CD4-positive, alpha-beta T cell treated with Interferon gamma for 1 hour (primary cell): Measurements from ENCODE around the gene GRIK3.

Experiments used
- DNase-seq: peaks from one replicate; pipeline ENCODE4 v3.0.0-alpha.2; 2020

The GRIK3 gene

GRCh38 chr1:36975642-36976041 is 58.7 kb downstream of the GRIK3 start:
- DNase-seq, result no peak

GRCh38 chr1:36973056-36973455 is 61.3 kb downstream of the GRIK3 start:
- DNase-seq, result no peak

GRCh38 chr1:36971852-36972618 is 62.3 kb downstream of the GRIK3 start:
- DNase-seq, result no peak

DNA sequence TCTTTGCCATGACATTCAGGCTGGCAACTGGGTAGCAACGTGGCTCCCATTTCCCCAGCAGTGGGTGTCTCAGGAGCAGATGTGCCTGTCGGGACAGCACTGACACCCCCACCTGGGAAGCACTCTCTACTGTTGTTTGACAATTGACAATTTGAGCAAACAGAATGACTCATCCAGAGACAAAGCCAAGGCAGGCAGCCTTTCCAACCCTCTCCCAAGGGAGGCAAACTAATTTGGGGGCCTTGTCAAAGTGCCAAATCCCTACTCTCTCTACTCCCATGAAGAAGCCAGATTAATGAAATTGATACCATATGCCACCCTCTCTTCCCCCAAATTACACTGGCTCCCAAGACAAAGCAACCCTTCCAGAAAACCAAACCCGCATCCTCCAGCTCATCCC is 65.6 kb downstream of the GRIK3 start:
- no peak for DNase-seq

DNA sequence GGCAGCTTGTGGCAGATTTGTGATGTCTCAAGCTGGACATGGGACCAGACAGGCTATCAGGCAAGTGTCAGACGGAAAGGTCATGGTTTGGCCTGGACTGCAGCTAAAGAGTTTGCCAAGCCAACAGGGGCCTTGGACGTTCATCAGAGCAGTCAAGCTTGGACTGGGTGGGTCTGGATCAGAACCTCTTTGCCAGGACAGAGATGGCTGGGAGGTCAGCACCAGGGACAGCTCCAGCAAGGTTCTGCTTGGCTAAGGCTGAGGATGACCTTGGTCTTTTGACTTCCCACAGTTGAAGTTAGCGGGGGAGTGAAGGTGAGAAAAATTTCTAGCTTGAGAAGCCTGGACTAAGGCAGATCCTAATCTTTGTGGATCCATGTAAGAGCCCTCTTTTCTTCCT is 68.1 kb downstream of the GRIK3 start:
- DNase-seq, result no peak

- DNase-seq, result no peak
Measured at GRCh38 chr1:36965275-36966159, 68.8 kb downstream of the GRIK3 start.

GRCh38 chr1:36964830-36965229 is 69.5 kb downstream of the GRIK3 start:
- no peak for DNase-seq

DNA sequence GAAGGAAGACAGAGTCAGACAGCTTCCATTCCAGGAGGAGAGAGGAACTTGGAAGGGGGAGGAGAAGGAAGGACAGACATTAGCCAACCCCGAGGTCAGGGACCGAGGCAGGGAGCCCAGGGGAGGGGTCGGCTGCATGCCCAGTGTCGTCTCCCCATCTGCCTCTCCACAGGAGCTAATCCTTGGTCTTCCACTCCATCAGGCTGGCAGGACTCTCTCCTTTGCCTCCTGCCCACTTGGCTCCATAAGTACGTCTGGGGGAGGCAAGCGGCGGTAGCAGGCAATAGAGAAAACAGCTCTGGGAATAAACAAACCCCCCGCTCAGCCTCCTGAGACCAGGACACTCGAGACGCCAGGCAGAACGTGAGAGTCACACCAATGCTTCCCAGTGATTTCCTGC is 71.3 kb downstream of the GRIK3 start:
- no peak for DNase-seq

DNA sequence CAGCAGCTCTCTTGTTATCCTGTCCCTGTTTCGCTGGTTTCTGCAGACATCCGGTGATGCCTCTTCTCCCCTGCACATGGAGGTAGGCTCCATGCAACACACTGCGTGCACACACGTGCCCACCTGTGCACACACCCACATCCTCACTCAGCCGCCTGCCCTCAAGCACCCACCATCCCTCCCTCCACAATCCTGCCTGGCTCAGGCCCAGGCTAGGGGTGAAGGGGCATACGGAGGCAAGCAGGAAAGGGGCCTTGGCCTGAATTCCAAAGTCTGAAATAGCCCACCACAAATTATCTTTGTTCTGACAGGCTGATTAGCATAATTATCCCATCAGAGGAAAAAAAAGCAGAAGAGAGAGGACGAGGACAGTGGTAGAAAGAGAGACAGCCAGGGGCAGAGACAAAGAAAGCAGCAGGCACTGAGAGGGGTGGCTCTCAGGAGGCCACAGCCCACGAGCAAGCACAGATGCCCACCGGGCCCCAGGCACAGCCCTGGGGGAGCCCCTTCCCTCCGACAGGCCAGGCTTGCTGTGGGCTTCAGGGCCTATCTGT is 73.2 kb downstream of the GRIK3 start:
- no peak for DNase-seq

DNA sequence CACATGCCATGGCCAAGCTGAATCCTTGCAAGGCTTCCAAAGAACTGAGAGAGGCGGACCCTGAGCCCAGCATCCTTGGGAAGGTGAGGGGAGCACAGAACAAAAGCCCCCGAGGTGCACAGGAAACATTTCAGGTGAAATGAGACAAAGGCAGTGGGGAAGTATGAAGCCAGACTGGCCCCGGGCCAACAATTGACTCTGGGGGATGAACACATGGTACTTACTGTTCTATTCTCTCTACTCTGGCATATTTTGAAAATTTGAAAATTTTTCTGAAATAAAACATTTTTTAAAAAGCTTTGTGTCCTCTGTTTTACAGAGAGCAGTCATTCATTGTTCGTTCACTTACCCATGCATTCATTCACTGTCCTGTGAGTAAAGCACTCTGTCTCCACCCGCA is 77.7 kb downstream of the GRIK3 start:
- DNase-seq, result no peak

DNA sequence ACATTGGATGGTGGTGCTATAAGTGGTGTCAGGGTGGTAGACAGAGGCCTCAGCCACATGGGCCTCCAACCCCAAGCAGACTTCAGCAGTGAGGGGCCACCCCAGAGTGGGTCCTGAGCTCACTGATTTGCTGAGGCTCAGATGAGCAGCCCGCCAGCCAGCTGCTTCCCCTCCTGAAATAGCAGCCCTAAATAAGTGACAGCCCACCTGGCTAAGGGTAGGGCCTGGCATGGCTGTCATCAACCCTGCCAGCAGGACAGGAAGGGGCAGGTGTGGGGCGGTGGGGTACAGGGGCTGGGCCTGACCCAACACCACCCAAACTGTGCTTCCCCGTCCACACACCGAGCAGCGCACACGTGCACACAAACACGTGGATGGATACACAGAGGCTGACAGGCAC is 79.3 kb downstream of the GRIK3 start:
- no peak for DNase-seq

DNA sequence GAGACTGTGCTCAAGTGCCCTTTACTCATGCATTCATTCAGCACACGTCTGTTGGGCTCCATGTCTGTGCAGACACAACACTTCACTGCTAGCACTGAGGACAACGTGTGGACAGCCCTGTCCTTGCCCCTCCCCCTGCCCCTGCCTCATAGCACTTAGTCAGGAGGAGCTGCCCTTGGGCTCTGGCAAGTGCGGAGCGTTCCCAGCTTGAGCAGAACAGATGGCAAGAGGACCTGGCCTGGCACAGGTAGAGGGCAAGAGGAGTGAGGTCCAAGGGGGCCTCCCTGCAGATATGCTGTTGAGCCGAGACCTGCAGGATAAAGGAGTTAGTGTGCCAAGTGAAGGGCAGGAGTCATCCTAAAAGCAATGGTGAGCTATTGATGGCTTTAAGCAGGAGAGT is 81.3 kb downstream of the GRIK3 start:
- no peak for DNase-seq

DNA sequence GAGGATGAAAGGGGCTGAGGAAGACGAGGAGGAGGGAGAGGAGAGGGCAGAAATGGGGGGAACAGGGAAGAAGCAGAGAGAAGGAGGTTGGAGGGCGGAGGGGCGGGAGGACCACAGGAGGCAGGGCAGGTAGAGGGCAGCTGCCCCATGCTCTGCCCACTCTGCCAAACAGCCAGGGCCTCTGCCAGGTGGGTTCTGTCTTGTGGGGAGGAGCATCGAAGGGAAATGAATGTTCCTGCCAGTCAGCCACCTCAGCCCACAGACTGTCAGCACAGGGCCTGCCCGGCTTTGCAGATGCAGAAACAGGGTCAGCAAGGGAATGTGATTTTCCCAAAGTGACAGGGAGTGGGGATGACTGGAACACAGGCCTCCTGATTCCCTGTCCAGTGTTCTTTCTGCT is 82.6 kb downstream of the GRIK3 start:
- DNase-seq, result no peak

- DNase-seq, result no peak
Measured at GRCh38 chr1:36951292-36951750, 83.0 kb downstream of the GRIK3 start.

GRCh38 chr1:36950604-36951291 is 83.6 kb downstream of the GRIK3 start:
- no peak for DNase-seq

DNA sequence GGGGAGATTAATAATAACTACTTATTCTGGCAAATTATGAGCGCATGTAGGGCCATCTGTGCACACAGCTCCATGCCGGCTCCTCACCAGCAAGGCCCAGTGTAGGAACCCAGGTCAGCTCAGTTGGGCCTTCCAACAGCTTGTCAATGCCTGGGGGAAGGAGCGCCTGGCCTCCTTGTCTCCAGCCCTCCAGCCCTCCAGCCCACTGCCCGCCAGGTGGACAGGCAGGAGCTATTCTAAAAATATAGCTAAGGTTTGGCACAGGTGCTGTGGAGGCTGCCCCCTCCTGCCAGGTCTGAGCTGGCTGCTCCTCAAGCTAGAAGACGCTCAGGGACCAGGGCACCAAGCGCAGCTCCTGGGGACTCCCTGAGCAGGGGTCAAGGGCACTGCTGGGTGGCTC is 85.7 kb downstream of the GRIK3 start:
- DNase-seq, result no peak

DNA sequence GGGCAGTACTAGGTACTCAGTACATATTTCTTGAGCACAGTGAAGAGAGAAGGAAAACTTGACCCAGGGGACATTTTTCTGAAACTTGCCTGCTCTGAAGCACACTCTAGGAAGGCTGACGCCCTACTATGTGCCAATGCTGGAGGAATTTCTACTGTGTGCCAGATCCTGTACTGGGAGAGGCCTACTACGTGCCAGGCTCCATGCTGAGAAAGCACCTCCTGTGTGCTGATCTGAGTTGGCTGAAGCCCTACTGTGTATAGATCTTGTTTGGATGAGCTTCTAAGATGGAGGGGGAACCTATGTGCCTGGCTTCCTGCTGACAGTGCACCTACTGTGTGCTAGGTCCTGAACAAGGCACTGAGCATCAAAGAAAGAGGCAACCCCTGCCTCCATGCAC is 86.2 kb downstream of the GRIK3 start:
- DNase-seq, result no peak

DNA sequence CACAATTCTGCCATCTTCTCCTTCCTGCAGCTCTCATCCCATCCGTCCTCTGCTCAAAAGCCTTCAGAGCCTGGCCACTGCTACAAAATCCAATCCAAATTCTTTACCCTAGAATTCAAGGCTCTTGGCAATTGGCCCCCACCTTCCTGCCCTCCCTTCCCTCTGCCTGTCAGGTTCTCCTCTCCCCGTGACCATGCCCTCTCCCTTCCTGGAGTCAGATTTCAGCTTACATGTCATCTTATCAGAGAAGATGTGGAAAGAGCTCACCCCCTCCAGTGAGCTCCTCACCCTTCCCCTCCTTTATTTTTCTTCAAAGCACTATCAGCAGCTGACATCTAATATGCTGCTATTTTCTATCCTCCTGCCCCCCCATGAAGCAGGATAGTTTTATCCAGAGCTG is 86.9 kb downstream of the GRIK3 start:
- DNase-seq, result no peak

DNA sequence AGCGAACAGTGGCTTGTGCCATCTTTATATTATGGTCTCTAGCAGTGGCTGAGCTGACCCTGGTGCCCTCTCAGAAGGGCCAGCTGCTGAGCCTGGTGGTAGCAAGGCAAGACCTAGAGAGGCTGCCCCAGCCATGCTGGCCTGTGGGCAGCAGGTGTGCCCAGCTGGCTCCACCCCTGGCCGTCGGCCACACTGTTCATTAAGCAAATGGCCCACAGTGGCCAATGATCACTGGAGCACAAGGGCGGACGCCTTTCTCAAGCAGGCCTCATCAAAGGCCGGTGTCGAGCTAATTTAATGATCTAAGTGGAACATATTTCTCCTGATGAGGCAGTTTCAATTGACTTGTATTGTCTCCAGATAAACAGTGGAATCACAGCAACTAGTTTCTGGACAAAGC is 89.4 kb downstream of the GRIK3 start:
- DNase-seq, result no peak

- no peak for DNase-seq
Measured at GRCh38 chr1:36942148-36942547, 92.2 kb downstream of the GRIK3 start.

DNA sequence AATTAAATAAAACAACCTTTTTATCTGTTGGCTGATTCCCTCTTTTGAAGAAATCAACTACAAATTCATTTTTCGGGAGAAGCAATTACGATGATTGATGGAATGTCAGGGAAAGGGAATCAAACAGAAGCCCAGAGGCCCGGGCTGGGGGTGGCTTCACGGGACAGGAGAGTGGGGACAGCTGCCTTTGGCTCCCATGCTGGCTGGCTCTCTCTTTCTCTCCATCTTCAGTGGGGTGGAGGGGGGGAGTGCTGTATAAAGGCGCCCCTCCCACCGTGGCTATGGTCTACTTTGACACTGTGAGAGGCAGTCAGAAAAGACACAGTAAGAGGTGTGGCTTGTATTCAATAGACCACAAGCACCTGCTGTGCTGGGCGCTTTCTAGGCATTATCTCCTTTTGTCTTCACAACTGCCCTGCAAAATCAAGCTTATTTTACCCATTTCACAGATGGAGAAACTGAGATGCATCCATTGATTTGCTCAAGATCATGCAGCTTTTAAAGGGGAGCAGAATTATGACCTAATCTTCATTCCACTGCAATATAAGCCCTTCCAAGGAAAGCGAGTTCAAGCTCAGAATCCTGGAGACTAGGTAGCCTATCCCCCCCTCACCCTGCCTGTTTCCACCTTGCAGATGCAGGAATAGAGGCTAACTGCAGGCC is 92.9 kb downstream of the GRIK3 start:
- no peak for DNase-seq

- no peak for DNase-seq
Measured at GRCh38 chr1:36938819-36939218, 95.5 kb downstream of the GRIK3 start.

DNA sequence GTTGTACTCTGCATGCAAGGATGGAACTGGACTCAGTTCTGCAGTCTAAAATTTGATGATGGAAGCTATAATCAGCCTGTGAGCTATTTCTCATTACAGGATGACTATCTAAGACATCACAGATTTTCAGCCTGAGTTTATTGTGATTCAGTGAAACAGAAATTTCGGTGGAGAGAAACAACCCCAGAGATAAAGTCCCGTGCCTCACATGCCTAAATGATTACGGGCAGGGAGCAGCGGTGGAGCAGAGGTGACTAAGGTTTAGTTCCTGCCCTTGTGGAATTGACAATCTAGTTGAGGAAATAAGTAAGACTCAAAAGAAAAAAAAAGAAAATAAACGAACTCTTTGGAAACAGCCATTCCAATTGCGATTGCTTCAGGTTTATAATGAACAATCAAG is 96.9 kb downstream of the GRIK3 start:
- DNase-seq, result no peak
